HepG2 (cell line): Measurements from ENCODE around the gene LRRC19. TPM values are rescaled to one million over a fixed set of nuclear protein-coding genes. Genes with fewer than 3 reads are reported as not detected.

Experiments
- ATAC-seq: fragments of 200-7000 bp; cut with Tn5 transposase; 3 replicates; pipeline ENCODE4 v1.9.1; 2020; ENCODE audit warnings: mild to moderate bottlenecking, moderate library complexity
- BruUV-seq: library from RNA; stranded (reverse); fragments of 400-500 nt; replicated peaks from 2 replicates; lab custom pipeline; 2021; lab: Mats Ljungman, UMichigan
- CTCF ChIA-PET: fragments of 300-600 bp; formaldehyde crosslinking; extraction: SDS; loops from one replicate; lab custom pipeline; 2021; ENCODE audit warnings: low total read pairs, inconsistent platforms, low intra/inter-chr PET ratio; lab: Yijun Ruan, JAX
- POLR2A ChIA-PET: fragments of 350-600 bp; sonication (Branson Sonifier 250); formaldehyde crosslinking; loops from one replicate; lab custom pipeline; 2020; ENCODE audit warnings: antibody characterized with exemption, inconsistent platforms; lab: Yijun Ruan, JAX
- DNase-seq: peaks from one replicate; pipeline ENCODE4 v3.0.0-alpha.2; 2015; ENCODE audit warnings: low spot score
- FAIRE-seq: peaks from 3 replicates; lab custom pipeline; 2011; peaks lifted over from hg19 to GRCh38; lab: Jason Lieb, UNC
- H2AFZ ChIP-seq: one replicate; pipeline ENCODE4 v1.6.1; 2011; ENCODE audit warnings: low read length, inconsistent platforms
- H3K27ac ChIP-seq: fragments of 300-600 bp; 3 replicates; pipeline ENCODE4 v1.8.0; 2011; ENCODE audit warnings: mixed run types, mild to moderate bottlenecking, mixed read lengths, low read length, inconsistent platforms; ENCODE audit not compliant: insufficient read depth; ENCODE audit errors: extremely low read length
- H3K27me3 ChIP-seq, 2 experiments: fragments of 200-600 bp in 1 of 2; 2 replicates in 1 of 2; 3 replicates in 1 of 2; pipeline versions ENCODE4 v1.6.0 to v1.8.0; 2011; ENCODE audit warnings: low read length in 2 of 2, mild to moderate bottlenecking in 2 of 2, moderate library complexity in 2 of 2, inconsistent platforms in 1 of 2; ENCODE audit not compliant: insufficient read depth in 2 of 2, control insufficient read depth in 1 of 2
- H3K36me3 ChIP-seq, 2 experiments: fragments of 200-600 bp in 1 of 2; replicated peaks in 1 of 2; 2 replicates in 1 of 2; 3 replicates in 1 of 2; pipeline versions ENCODE4 v1.5.1 to v1.8.0; 2011; ENCODE audit warnings: low read length in 2 of 2, inconsistent platforms in 1 of 2; ENCODE audit not compliant: insufficient read depth in 2 of 2, control insufficient read depth in 1 of 2
- H3K4me1 ChIP-seq: 2 replicates; pipeline ENCODE4 v1.5.1; 2012; ENCODE audit warnings: low read length, inconsistent platforms; ENCODE audit not compliant: insufficient read depth
- H3K4me2 ChIP-seq: 2 replicates; pipeline ENCODE4 v1.6.0; 2011; ENCODE audit warnings: low read depth, low read length, inconsistent platforms
- H3K4me3 ChIP-seq, 3 experiments: fragments of 200-600 bp in 1 of 3; sonication (generic), shearing (Covaris generic) in 1 of 3; replicated peaks in 1 of 3; 2 replicates each; pipeline ENCODE4 v1.5.1; 2011 to 2016; ENCODE audit warnings: low read length in 3 of 3, inconsistent platforms in 2 of 3, low read depth in 2 of 3, mild to moderate bottlenecking in 2 of 3, control low read depth in 1 of 3, mixed read lengths in 1 of 3; ENCODE audit not compliant: insufficient read depth in 1 of 3
- H3K79me2 ChIP-seq: one replicate; pipeline ENCODE4 v1.6.1; 2011; ENCODE audit warnings: low read length, inconsistent platforms; ENCODE audit not compliant: insufficient read depth
- H3K9ac ChIP-seq: 2 replicates; pipeline ENCODE4 v1.6.0; 2011; ENCODE audit warnings: mild to moderate bottlenecking, low read depth, low read length, inconsistent platforms; ENCODE audit not compliant: insufficient read depth
- H3K9me3 ChIP-seq: 2 replicates; pipeline ENCODE4 v1.5.1; 2012; ENCODE audit warnings: mild to moderate bottlenecking, low read length
- H4K20me1 ChIP-seq: 2 replicates; pipeline ENCODE4 v1.6.0; 2011; ENCODE audit warnings: inconsistent platforms, mild to moderate bottlenecking, low read length, moderate library complexity; ENCODE audit not compliant: insufficient read depth
- BRD4 ChIP-seq: sonication (generic); formaldehyde crosslinking; IDR thresholded peaks from 2 replicates; pipeline ENCODE4 v1.4.0; 2020; ENCODE audit warnings: missing genetic modification reagents
- DR1 ChIP-seq: sonication (generic); formaldehyde crosslinking; IDR thresholded peaks from 2 replicates; pipeline ENCODE4 v1.8.0; 2021; ENCODE audit warnings: mild to moderate bottlenecking, missing genetic modification reagents, inconsistent platforms
- ELF3 ChIP-seq: IDR thresholded peaks from 2 replicates; pipeline ENCODE4 v1.6.1; 2016; ENCODE audit warnings: missing genetic modification reagents, missing compliant biosample characterization
- FOXO1 ChIP-seq: sonication (generic); formaldehyde crosslinking; IDR thresholded peaks from 2 replicates; pipeline ENCODE4 v1.4.0; 2020; ENCODE audit warnings: missing genetic modification reagents
- MAFK ChIP-seq, 2 experiments: IDR thresholded peaks in 1 of 2; conservative IDR thresholded peaks in 1 of 2; 2 replicates each; pipeline ENCODE4 v1.6.1; 2011; ENCODE audit warnings: improper control_type of control experiment in 2 of 2, low read length in 2 of 2
- MAZ ChIP-seq, 2 experiments: sonication (generic) in 1 of 2; formaldehyde crosslinking in 1 of 2; IDR thresholded peaks; 2 replicates each; pipeline versions ENCODE4 v1.5.0 to v1.6.1; 2012 to 2020; ENCODE audit warnings: low read depth in 2 of 2, mild to moderate bottlenecking in 2 of 2, borderline replicate concordance in 1 of 2, improper control_type of control experiment in 1 of 2, low read length in 1 of 2, missing genetic modification reagents in 1 of 2, moderate library complexity in 1 of 2
- NFE2L2 ChIP-seq: fragments of 150-350 bp; IDR thresholded peaks from 2 replicates; pipeline ENCODE4 v1.6.1; 2014; ENCODE audit warnings: low read length
- RAD21 ChIP-seq: fragments of 450-650 bp; formaldehyde crosslinking; IDR thresholded peaks from 2 replicates; pipeline ENCODE4 v1.5.0; 2020; ENCODE audit warnings: mild to moderate bottlenecking
- SMAD1 ChIP-seq: sonication (generic); formaldehyde crosslinking; IDR thresholded peaks from 2 replicates; pipeline ENCODE4 v1.4.0; 2020; ENCODE audit warnings: missing genetic modification reagents, low read depth, mild to moderate bottlenecking, borderline replicate concordance
- TEAD3 ChIP-seq: optimal IDR thresholded peaks from 2 replicates; pipeline ENCODE3; 2016; ENCODE audit warnings: borderline replicate concordance
- ZC3H13 ChIP-seq: sonication (generic); formaldehyde crosslinking; IDR thresholded peaks from 2 replicates; pipeline ENCODE4 v1.8.1; 2023; ENCODE audit warnings: mild to moderate bottlenecking, missing genetic modification reagents, moderate library complexity
- ZFP36L1 ChIP-seq: sonication (generic); formaldehyde crosslinking; IDR thresholded peaks from 2 replicates; pipeline ENCODE4 v1.8.0; 2022; ENCODE audit warnings: mild to moderate bottlenecking, missing genetic modification reagents, moderate library complexity
- ZNF337 ChIP-seq: sonication (generic); formaldehyde crosslinking; IDR thresholded peaks from 2 replicates; pipeline ENCODE4 v1.5.1; 2020; ENCODE audit warnings: missing genetic modification reagents, low read depth, mild to moderate bottlenecking, borderline replicate concordance
- ZNF7 ChIP-seq: IDR thresholded peaks from 2 replicates; pipeline ENCODE4 v1.6.1; 2016; ENCODE audit warnings: missing biosample characterization, missing genetic modification reagents
- ZZZ3 ChIP-seq: sonication (generic); formaldehyde crosslinking; IDR thresholded peaks from 2 replicates; pipeline ENCODE4 v1.4.0; 2020; ENCODE audit warnings: missing genetic modification reagents, mild to moderate bottlenecking, borderline replicate concordance
- in situ Hi-C: cut with HindIII; loops from 2 replicates; pipeline ENCODE4 v1.10.0; 2017; ENCODE audit warnings: low pct_unique_long_range_greater_than_20kb; ENCODE audit not compliant: extremely low pct_ligation_motif_present
- intact Hi-C: fragments of 100-400 bp; cut with micrococcal nuclease; formaldehyde crosslinking; loops from one replicate; pipeline ENCODE4 v1.10.0; 2022; ENCODE audit not compliant: unreplicated experiment
- polyA plus RNA-seq, 8 experiments: library from polyadenylated mRNA; depleted of rRNA in 3 of 8; stranded (reverse) in 7 of 8; unstranded in 1 of 8; fragments of >200 nt; fragmentation: Illumina TruSeq in 4 of 8; extraction: Trizol in 4 of 8; gene quantifications; 2 replicates each; pipeline versions ENCODE4 v1.2.1 to v1.2.3, GENCODE V29; 2011 to 2016; ENCODE audit warnings: low read depth in 4 of 8, missing spikeins in 1 of 8, mixed read lengths in 1 of 8; ENCODE audit not compliant: insufficient read depth in 1 of 8
- total RNA-seq, 5 experiments: library from RNA; depleted of rRNA; stranded (reverse); fragments of >200 nt; fragmentation: Illumina TruSeq; extraction: Trizol; gene quantifications; 2 replicates each; pipeline ENCODE4 v1.2.3, GENCODE V29; 2016; ENCODE audit warnings: low read depth in 1 of 5
- TF ChIP-seq, protein P1 (sequence below): sonication (generic); formaldehyde crosslinking; IDR thresholded peaks from 2 replicates; pipeline ENCODE4 v1.4.0; 2020; ENCODE audit warnings: missing genetic modification reagents
- TF ChIP-seq, protein P2 (sequence below): sonication (generic); formaldehyde crosslinking; IDR thresholded peaks from 2 replicates; pipeline ENCODE4 v1.5.1; 2020; ENCODE audit warnings: missing genetic modification reagents, mild to moderate bottlenecking, borderline replicate concordance
- TF ChIP-seq, protein P3 (sequence below): sonication (generic); formaldehyde crosslinking; IDR thresholded peaks from 2 replicates; pipeline ENCODE4 v1.5.0; 2020; ENCODE audit warnings: mild to moderate bottlenecking, missing genetic modification reagents

The LRRC19 gene
- total and polyA plus RNA-seq, 2 of the 13 experiments (the other 11 are each of a cell fraction or from before 2014, with no cell fraction given) = not detected

DNA sequence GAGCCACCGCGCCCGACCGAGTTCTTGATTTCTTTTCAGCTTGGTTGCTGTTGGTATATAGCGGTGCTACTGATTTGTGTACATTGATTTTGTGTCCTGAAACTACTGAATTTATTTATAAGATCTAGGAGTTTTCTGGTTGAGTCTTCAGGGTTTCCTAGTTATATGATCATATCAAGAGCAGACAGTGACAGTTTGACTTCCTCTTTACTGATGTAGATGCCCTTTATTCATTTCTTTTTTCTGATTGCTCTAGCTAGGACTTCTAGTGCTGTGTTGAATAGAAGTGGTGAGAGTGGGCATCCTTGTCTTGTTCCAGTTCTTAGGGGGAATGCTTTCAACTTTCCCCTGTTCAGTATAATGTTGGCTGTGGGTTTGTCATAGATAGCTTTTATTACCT, 17.4 kb upstream of the LRRC19 start (continued):
- TF ChIP-seq, protein P1, sequence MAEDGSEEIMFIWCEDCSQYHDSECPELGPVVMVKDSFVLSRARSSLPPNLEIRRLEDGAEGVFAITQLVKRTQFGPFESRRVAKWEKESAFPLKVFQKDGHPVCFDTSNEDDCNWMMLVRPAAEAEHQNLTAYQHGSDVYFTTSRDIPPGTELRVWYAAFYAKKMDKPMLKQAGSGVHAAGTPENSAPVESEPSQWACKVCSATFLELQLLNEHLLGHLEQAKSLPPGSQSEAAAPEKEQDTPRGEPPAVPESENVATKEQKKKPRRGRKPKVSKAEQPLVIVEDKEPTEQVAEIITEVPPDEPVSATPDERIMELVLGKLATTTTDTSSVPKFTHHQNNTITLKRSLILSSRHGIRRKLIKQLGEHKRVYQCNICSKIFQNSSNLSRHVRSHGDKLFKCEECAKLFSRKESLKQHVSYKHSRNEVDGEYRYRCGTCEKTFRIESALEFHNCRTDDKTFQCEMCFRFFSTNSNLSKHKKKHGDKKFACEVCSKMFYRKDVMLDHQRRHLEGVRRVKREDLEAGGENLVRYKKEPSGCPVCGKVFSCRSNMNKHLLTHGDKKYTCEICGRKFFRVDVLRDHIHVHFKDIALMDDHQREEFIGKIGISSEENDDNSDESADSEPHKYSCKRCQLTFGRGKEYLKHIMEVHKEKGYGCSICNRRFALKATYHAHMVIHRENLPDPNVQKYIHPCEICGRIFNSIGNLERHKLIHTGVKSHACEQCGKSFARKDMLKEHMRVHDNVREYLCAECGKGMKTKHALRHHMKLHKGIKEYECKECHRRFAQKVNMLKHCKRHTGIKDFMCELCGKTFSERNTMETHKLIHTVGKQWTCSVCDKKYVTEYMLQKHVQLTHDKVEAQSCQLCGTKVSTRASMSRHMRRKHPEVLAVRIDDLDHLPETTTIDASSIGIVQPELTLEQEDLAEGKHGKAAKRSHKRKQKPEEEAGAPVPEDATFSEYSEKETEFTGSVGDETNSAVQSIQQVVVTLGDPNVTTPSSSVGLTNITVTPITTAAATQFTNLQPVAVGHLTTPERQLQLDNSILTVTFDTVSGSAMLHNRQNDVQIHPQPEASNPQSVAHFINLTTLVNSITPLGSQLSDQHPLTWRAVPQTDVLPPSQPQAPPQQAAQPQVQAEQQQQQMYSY (CRISPR knock-in tag) = no peak
- TF ChIP-seq ZZZ3 (CRISPR knock-in tag) = no peak
- TF ChIP-seq, protein P2, sequence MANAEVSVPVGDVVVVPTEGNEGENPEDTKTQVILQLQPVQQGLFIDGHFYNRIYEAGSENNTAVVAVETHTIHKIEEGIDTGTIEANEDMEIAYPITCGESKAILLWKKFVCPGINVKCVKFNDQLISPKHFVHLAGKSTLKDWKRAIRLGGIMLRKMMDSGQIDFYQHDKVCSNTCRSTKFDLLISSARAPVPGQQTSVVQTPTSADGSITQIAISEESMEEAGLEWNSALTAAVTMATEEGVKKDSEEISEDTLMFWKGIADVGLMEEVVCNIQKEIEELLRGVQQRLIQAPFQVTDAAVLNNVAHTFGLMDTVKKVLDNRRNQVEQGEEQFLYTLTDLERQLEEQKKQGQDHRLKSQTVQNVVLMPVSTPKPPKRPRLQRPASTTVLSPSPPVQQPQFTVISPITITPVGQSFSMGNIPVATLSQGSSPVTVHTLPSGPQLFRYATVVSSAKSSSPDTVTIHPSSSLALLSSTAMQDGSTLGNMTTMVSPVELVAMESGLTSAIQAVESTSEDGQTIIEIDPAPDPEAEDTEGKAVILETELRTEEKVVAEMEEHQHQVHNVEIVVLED = no peak
- TF ChIP-seq BRD4 (CRISPR knock-in tag) = no peak

DNA sequence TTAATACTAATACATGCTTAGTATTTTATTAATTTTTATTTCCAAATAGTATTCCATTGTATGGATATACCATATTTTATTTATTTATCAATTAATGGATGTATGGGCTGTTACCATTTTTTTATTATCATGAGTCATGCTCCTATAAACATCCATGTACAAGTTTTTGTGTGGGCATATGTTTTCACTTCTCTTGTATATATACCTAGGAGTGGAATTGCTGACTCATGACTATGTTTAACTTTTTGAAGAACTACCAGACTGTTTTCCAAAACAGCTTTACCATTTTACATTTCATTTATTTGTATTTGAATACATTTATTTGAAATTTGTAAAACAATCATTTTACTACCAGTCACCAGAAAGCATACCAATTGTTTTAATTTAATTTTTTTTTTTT, 14.1 kb upstream of the LRRC19 start:
- intact Hi-C loops = no loop called here
- H4K20me1 ChIP-seq = no peaks in the 10 kb centered on the region
- H3K36me3 ChIP-seq = peaks cover 0 to 2% of the 10 kb centered on the region in 2 experiments; a peak in 2 of 5 replicates
- no TSS peak for BruUV-seq
- ChIA-PET POLR2A (no interaction called here), CTCF (no interaction called here)
- H3K79me2 ChIP-seq = no peaks in the 10 kb centered on the region
- no peak overlapping the region for H3K9ac ChIP-seq
- in situ Hi-C loops = no loop called here
- no peak overlapping the region for H3K27ac ChIP-seq
- H3K9me3 ChIP-seq = no peaks in the 10 kb centered on the region
- no peak overlapping the region for H3K4me2 ChIP-seq
- H2AFZ ChIP-seq = no peak overlapping the region
- no peak overlapping the region for H3K4me3 ChIP-seq
- ATAC-seq (no peak), FAIRE-seq (no peak), DNase-seq (no peak)
- H3K4me1 ChIP-seq = no peaks in the 10 kb centered on the region
- no peaks in the 10 kb centered on the region for H3K27me3 ChIP-seq
- TF ChIP-seq ZNF337 (CRISPR knock-in tag) = no peak
- TF ChIP-seq ZC3H13 (CRISPR knock-in tag) = no peak
- TF ChIP-seq MAFK (conservative IDR thresholded peaks at IDR 0.05 in 1 of 2, IDR thresholded peaks at IDR 0.05 in 1 of 2; ENCODE audit: low read length in 2 of 2) = peak; percentile 92 to 97
- TF ChIP-seq DR1 = no peak
- TF ChIP-seq MAZ (IDR thresholded peaks at IDR 0.05; ENCODE audit: borderline replicate concordance, low read depth, low read length) = no peak
- TF ChIP-seq MAZ (CRISPR knock-in tag; IDR thresholded peaks at IDR 0.05; ENCODE audit: low read depth) = no peak
- no peak for TF ChIP-seq ELF3 (CRISPR knock-in tag)
- no peak for TF ChIP-seq TEAD3 (CRISPR knock-in tag)
- no peak for TF ChIP-seq ZFP36L1 (CRISPR knock-in tag)
- TF ChIP-seq SMAD1 = no peak
- TF ChIP-seq, protein P3, sequence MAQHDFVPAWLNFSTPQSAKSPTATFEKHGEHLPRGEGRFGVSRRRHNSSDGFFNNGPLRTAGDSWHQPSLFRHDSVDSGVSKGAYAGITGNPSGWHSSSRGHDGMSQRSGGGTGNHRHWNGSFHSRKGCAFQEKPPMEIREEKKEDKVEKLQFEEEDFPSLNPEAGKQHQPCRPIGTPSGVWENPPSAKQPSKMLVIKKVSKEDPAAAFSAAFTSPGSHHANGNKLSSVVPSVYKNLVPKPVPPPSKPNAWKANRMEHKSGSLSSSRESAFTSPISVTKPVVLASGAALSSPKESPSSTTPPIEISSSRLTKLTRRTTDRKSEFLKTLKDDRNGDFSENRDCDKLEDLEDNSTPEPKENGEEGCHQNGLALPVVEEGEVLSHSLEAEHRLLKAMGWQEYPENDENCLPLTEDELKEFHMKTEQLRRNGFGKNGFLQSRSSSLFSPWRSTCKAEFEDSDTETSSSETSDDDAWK (CRISPR knock-in tag) = no peak
- no peak for TF ChIP-seq FOXO1 (CRISPR knock-in tag)
- no peak for TF ChIP-seq ZNF7 (CRISPR knock-in tag)
- TF ChIP-seq NFE2L2 = peak; percentile 47; the same call in 1 of the 2 replicates
- no peak for TF ChIP-seq RAD21 (CRISPR knock-in tag)
